ENCODE data around the gene DLST. TPM values are rescaled to one million over a fixed set of nuclear protein-coding genes. Genes with fewer than 3 reads are reported as not detected.

DLST gene
- total RNA-seq, 1 donor from 2014 or later = 48.2 TPM

GRCh38 chr14:74921053-74921620, 39.4 kb downstream of the DLST start:
- no peak for DNase-seq (ENCODE audit: low read depth)
- H3K4me3 ChIP-seq (ENCODE audit: low read depth, low read length) = no peak overlapping the region
- TF ChIP-seq CTCF (IDR thresholded peaks at IDR 0.05; ENCODE audit: insufficient read depth, low read length, severe bottlenecking) = no peak
- no peaks in the 10 kb centered on the region for H3K27me3 ChIP-seq (ENCODE audit: control insufficient read depth, insufficient read depth, low read length)
- no peaks in the 10 kb centered on the region for H3K36me3 ChIP-seq (ENCODE audit: control insufficient read depth, insufficient read depth, low read length)
- no peak for FAIRE-seq

GRCh38 chr14:74921987-74922751, 40.5 kb downstream of the DLST start:
- Histone ChIP-seq H3K36me3 (ENCODE audit: control insufficient read depth, insufficient read depth, low read length) (no peaks in the 10 kb centered on the region), H3K4me3 (ENCODE audit: low read depth, low read length) (no peak overlapping the region), H3K27me3 (ENCODE audit: control insufficient read depth, insufficient read depth, low read length) (no peaks in the 10 kb centered on the region)
- DNase-seq (ENCODE audit: low read depth) (no peak), FAIRE-seq (peak; percentile 58)
- TF ChIP-seq CTCF (IDR thresholded peaks at IDR 0.05; ENCODE audit: insufficient read depth, low read length, severe bottlenecking) = no peak

GRCh38 chr14:74922752-74923401, 41.2 kb downstream of the DLST start, which contains the start of gene RPS6KL1:
TSS of gene RPS6KL1 (minus strand) at chr14:74923260. CDS start at chr14:74921541, 1,719 bp downstream.
- FAIRE-seq (no peak), DNase-seq (ENCODE audit: low read depth) (peak; percentile 73)
- TF ChIP-seq CTCF (IDR thresholded peaks at IDR 0.05; ENCODE audit: insufficient read depth, low read length, severe bottlenecking) = peak; percentile 2
- no peaks in the 10 kb centered on the region for H3K36me3 ChIP-seq (ENCODE audit: control insufficient read depth, insufficient read depth, low read length)
- no peaks in the 10 kb centered on the region for H3K27me3 ChIP-seq (ENCODE audit: control insufficient read depth, insufficient read depth, low read length)
- peak within 1 kb of the TSS; percentile 52 for H3K4me3 ChIP-seq (ENCODE audit: low read depth, low read length)

- FAIRE-seq (no peak), DNase-seq (ENCODE audit: low read depth) (no peak)
- Histone ChIP-seq H3K27me3 (ENCODE audit: control insufficient read depth, insufficient read depth, low read length) (no peaks in the 10 kb centered on the region), H3K4me3 (ENCODE audit: low read depth, low read length) (no peak overlapping the region), H3K36me3 (ENCODE audit: control insufficient read depth, insufficient read depth, low read length) (no peaks in the 10 kb centered on the region)
- no peak for TF ChIP-seq CTCF (IDR thresholded peaks at IDR 0.05; ENCODE audit: insufficient read depth, low read length, severe bottlenecking)
Observed at GRCh38 chr14:74924061-74924460, 42.3 kb downstream of the DLST start.

- Histone ChIP-seq H3K27me3 (ENCODE audit: control insufficient read depth, insufficient read depth, low read length) (no peaks in the 10 kb centered on the region), H3K36me3 (ENCODE audit: control insufficient read depth, insufficient read depth, low read length) (no peaks in the 10 kb centered on the region), H3K4me3 (ENCODE audit: low read depth, low read length) (no peak overlapping the region)
- DNase-seq (ENCODE audit: low read depth) = no peak
- peak; percentile 52 for FAIRE-seq
- no peak for TF ChIP-seq CTCF (IDR thresholded peaks at IDR 0.05; ENCODE audit: insufficient read depth, low read length, severe bottlenecking)
Observed at GRCh38 chr14:74927225-74927624, 45.5 kb downstream of the DLST start.
